Measurements from ENCODE around the gene POLR1B. TPM values are rescaled to one million over a fixed set of nuclear protein-coding genes. Genes with fewer than 3 reads are reported as not detected.
"Not testable (repeated sequence)": the region's sequence is repeated elsewhere in the genome, so short reads cannot be mapped to it uniquely, and the experiment has no call there.

The POLR1B gene
- total RNA-seq, 1 donor: 10.5 TPM

DNA sequence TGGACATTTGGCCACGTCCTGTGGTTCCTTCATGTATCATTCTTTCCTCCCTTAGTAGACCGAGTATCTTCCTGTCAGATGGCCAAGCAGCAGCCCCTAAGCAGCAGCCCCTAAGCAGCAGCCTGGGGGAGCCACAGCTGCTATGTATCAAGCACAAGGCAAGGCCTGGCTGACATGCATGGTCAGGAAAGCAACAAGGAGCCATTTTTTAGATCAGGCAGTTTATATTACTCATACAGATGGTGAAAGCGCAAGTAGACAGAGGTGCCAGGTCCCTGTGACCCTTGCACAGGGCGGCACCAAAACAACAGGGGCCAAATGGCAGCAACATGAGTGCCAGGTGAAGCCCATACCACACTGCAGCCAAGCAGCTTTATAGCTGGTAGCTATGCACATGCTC lies 64.3 kb downstream of the POLR1B start:
- DNase-seq (ENCODE audit: insufficient read length, low spot score, missing footprints): no peak
- Histone ChIP-seq H4K20me1 (ENCODE audit: insufficient read depth, low read length) (no peaks in the 10 kb centered on the region), H3K4me1 (ENCODE audit: insufficient read depth, low read length) (no peaks in the 10 kb centered on the region), H3K27ac (ENCODE audit: low read depth, low read length) (no peak overlapping the region), H3K27me3 (ENCODE audit: insufficient read depth, low read length) (no peaks in the 10 kb centered on the region), H3K4me2 (ENCODE audit: insufficient read depth, low read length) (no peak overlapping the region), H3K4me3 (ENCODE audit: insufficient read depth, low read length) (no peak overlapping the region), H3K79me2 (ENCODE audit: insufficient read depth, low read length) (no peaks in the 10 kb centered on the region), H3K9me3 (ENCODE audit: low read depth, low read length) (no peaks in the 10 kb centered on the region), H3K36me3 (ENCODE audit: insufficient read depth, low read length) (no peaks in the 10 kb centered on the region), H2AFZ (ENCODE audit: low read length) (no peak overlapping the region)
- TF ChIP-seq, protein P1, sequence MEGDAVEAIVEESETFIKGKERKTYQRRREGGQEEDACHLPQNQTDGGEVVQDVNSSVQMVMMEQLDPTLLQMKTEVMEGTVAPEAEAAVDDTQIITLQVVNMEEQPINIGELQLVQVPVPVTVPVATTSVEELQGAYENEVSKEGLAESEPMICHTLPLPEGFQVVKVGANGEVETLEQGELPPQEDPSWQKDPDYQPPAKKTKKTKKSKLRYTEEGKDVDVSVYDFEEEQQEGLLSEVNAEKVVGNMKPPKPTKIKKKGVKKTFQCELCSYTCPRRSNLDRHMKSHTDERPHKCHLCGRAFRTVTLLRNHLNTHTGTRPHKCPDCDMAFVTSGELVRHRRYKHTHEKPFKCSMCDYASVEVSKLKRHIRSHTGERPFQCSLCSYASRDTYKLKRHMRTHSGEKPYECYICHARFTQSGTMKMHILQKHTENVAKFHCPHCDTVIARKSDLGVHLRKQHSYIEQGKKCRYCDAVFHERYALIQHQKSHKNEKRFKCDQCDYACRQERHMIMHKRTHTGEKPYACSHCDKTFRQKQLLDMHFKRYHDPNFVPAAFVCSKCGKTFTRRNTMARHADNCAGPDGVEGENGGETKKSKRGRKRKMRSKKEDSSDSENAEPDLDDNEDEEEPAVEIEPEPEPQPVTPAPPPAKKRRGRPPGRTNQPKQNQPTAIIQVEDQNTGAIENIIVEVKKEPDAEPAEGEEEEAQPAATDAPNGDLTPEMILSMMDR (IDR thresholded peaks at IDR 0.05; ENCODE audit: extremely low read depth, low read depth, low read length): no peak

DNA sequence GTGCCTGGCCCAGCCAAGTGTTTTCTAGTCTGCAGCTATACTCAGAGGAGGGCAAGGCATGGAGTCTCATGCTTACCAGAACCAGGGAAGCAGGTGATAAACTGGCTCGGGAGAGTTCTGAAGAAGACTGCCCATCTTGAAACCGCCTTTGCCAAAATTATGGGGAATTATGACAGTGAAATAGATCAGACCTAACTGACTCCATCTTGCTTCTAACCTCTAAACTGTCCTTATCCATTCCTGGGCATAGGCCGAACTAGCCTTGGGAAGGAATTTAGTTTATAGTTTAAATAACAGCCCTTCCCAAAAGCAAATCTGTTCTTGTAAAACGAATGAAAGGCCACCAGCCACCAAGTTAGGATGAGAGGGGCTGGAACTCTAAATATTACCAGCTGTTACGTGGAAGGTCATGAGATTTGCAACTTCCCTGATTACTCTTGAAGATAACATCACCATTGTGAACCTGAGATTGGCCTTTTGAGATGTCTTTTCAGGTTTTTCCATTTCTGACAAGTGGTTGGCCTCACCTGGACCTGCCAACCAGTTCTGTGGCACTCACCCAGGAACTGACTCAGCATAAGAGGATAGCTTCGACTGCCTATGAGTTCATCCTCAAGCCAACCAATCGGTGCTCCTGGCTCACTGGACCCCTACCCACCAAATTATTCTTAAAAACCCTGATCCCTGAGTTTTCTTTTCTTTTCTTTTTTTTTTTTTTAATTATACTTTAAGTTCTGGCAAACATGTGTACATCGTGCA lies 65.6 kb downstream of the POLR1B start:
- Histone ChIP-seq H3K27me3 (ENCODE audit: insufficient read depth, low read length) (no peaks in the 10 kb centered on the region), H3K4me2 (ENCODE audit: insufficient read depth, low read length) (no peak overlapping the region), H3K4me1 (ENCODE audit: insufficient read depth, low read length) (no peaks in the 10 kb centered on the region), H3K79me2 (ENCODE audit: insufficient read depth, low read length) (no peaks in the 10 kb centered on the region), H4K20me1 (ENCODE audit: insufficient read depth, low read length) (no peaks in the 10 kb centered on the region), H3K27ac (ENCODE audit: low read depth, low read length) (no peak overlapping the region), H3K36me3 (ENCODE audit: insufficient read depth, low read length) (no peaks in the 10 kb centered on the region), H2AFZ (ENCODE audit: low read length) (no peak overlapping the region), H3K4me3 (ENCODE audit: insufficient read depth, low read length) (no peak overlapping the region), H3K9me3 (ENCODE audit: low read depth, low read length) (no peaks in the 10 kb centered on the region)
- no peak for DNase-seq (ENCODE audit: insufficient read length, low spot score, missing footprints)
- TF ChIP-seq, protein P1 (IDR thresholded peaks at IDR 0.05; ENCODE audit: extremely low read depth, low read depth, low read length): no peak

DNA sequence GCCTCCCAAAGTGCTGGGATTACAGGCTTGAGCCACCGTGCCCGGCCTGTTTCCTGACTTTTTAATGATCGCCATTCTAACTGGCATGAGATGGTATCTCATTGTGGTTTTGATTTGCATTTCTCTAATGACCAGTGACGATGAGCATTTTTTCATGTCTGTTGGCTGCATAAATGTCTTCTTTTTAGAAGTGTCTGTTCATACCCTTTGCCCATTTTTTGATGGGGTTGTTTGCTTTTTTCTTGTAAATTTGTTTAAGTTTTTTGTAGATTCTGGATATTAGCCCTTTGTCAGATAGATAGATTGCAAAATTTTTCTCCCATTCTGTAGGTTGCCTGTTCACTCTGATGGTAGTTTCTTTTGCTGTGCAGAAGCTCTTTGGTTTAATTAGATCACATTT lies 67.1 kb downstream of the POLR1B start:
- H3K79me2 ChIP-seq (ENCODE audit: insufficient read depth, low read length); H3K9me3 ChIP-seq (ENCODE audit: low read depth, low read length); H3K4me3 ChIP-seq (ENCODE audit: insufficient read depth, low read length); H3K27me3 ChIP-seq (ENCODE audit: insufficient read depth, low read length); H2AFZ ChIP-seq (ENCODE audit: low read length); H4K20me1 ChIP-seq (ENCODE audit: insufficient read depth, low read length); DNase-seq (ENCODE audit: insufficient read length, low spot score, missing footprints); H3K36me3 ChIP-seq (ENCODE audit: insufficient read depth, low read length); H3K4me1 ChIP-seq (ENCODE audit: insufficient read depth, low read length); H3K27ac ChIP-seq (ENCODE audit: low read depth, low read length); H3K4me2 ChIP-seq (ENCODE audit: insufficient read depth, low read length): not testable (repeated sequence)

DNA sequence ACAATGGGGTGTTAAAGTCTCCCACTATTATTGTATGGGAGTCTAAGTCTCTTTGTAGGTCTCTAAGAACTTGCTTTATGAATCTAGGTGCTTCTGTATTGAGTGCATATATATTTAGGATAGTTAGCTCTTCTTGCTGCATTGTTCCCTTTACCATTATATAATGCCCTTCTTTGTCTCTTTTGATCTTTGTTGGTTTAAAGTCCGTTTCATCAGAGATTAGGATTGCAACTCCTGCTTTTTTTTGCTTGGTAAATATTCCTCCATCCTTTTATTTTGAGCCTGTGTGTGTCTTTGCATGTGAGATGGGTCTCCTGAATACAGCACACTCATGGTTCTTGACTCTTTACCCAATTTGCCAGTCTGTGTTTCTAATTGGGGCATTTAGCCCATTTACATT lies 70.0 kb downstream of the POLR1B start:
- H3K4me2 ChIP-seq (ENCODE audit: insufficient read depth, low read length); H4K20me1 ChIP-seq (ENCODE audit: insufficient read depth, low read length); H2AFZ ChIP-seq (ENCODE audit: low read length); H3K4me3 ChIP-seq (ENCODE audit: insufficient read depth, low read length); H3K9me3 ChIP-seq (ENCODE audit: low read depth, low read length); H3K4me1 ChIP-seq (ENCODE audit: insufficient read depth, low read length); H3K79me2 ChIP-seq (ENCODE audit: insufficient read depth, low read length); H3K27ac ChIP-seq (ENCODE audit: low read depth, low read length); H3K27me3 ChIP-seq (ENCODE audit: insufficient read depth, low read length); DNase-seq (ENCODE audit: insufficient read length, low spot score, missing footprints); H3K36me3 ChIP-seq (ENCODE audit: insufficient read depth, low read length): not testable (repeated sequence)

DNA sequence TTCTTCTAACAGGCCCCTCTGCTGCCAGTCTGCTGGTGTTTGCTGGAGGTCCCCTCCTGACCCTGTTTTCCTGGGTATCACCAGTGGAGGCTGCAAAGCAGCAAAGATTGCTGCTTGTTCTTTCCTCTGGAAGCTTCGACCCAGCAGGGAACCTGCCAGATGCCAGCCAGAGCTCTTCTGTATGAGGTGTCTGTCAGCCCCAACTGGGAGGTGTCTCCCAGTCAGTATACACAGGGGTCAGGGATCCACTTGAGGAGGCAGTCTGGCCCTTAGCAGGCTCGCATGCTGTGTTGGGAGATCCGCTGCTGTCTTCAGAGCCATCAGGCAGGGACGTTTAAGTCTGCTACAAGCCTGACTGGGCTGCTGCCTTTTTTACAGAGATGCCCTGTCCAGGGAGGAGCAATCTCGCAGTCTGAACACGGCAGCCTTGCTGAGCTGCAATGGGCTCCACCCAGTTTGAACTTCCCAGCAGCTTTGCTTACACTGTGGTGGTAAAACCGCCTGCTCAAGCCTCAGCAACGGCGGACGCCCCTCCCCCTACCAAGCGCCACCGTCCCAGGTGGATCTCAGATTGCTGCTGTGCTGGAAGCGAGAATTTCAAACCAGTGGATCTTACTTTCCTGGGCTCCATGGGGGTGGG lies 72.1 kb downstream of the POLR1B start:
- Histone ChIP-seq H3K4me2 (ENCODE audit: insufficient read depth, low read length) (no peak overlapping the region), H3K9me3 (ENCODE audit: low read depth, low read length) (no peaks in the 10 kb centered on the region), H3K79me2 (ENCODE audit: insufficient read depth, low read length) (no peaks in the 10 kb centered on the region), H4K20me1 (ENCODE audit: insufficient read depth, low read length) (no peaks in the 10 kb centered on the region), H3K36me3 (ENCODE audit: insufficient read depth, low read length) (no peaks in the 10 kb centered on the region), H3K4me1 (ENCODE audit: insufficient read depth, low read length) (no peaks in the 10 kb centered on the region), H3K27ac (ENCODE audit: low read depth, low read length) (no peak overlapping the region), H3K4me3 (ENCODE audit: insufficient read depth, low read length) (no peak overlapping the region), H3K27me3 (ENCODE audit: insufficient read depth, low read length) (no peaks in the 10 kb centered on the region), H2AFZ (ENCODE audit: low read length) (no peak overlapping the region)
- DNase-seq (ENCODE audit: insufficient read length, low spot score, missing footprints): no peak
- TF ChIP-seq, protein P1 (IDR thresholded peaks at IDR 0.05; ENCODE audit: extremely low read depth, low read depth, low read length): no peak

All from osteoblast (primary cell).